ENCODE results near the gene PSEN2. TPM values are rescaled to one million over a fixed set of nuclear protein-coding genes. Genes with fewer than 3 reads are reported as not detected.
"Not testable (repeated sequence)": the region's sequence is repeated elsewhere in the genome, so short reads cannot be mapped to it uniquely, and the experiment has no call there.

PSEN2 gene
- total and polyA plus RNA-seq, 5 experiments from 2014 or later: 1.5 to 3.9 (median 3.7) TPM

DNA sequence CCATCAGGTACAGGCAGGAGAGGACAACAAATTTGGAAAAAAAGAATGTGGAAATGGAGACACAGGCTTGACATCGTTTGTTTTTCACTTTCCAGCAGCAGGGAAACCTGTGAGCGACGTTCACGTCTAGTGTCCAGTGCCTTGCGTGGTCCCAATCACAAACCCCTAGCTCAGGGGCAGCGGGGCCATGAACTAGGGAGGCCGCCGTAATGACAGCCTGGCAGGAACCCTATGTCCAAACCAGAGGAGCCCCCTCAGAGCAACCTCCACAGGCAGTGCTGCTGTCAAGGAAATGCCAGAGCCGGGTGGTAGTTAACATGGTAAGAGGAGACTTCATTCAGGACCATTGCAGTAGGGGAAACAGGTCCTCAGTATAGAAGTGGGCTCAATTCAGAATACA, 37.8 kb upstream of the PSEN2 start:
- no peak for ATAC-seq
- no peaks in the 10 kb centered on the region for H3K27me3 Mint-ChIP-seq
- H3K4me1 Mint-ChIP-seq: peaks cover under 1 to 7% (median 6%) of the 10 kb centered on the region in 4 donors
- POLR2A ChIA-PET: no interaction called here
- no peak for DNase-seq
- no peak overlapping the region for H3K27ac Mint-ChIP-seq
- peaks cover 0 to 12% (median 2%) of the 10 kb centered on the region in 9 donors for H3K9me3 Mint-ChIP-seq
- no peaks in the 10 kb centered on the region for H3K36me3 Mint-ChIP-seq
- no peak overlapping the region for H3K4me3 Mint-ChIP-seq

GRCh38 chr1:226834179-226834578, 36.2 kb upstream of the PSEN2 start:
- POLR2A ChIA-PET, H3K4me3 Mint-ChIP-seq, ATAC-seq, DNase-seq, H3K27me3 Mint-ChIP-seq, H3K36me3 Mint-ChIP-seq, H3K4me1 Mint-ChIP-seq: not testable (repeated sequence)
- Mint-ChIP-seq H3K27ac (peak overlapping the region in 1 of 10 donors; percentile 15), H3K9me3 (peaks cover 0 to 12% (median 2%) of the 10 kb centered on the region in 9 donors)

GRCh38 chr1:226835396-226835795, 35.0 kb upstream of the PSEN2 start:
- H3K27me3 Mint-ChIP-seq, DNase-seq, H3K4me3 Mint-ChIP-seq, H3K36me3 Mint-ChIP-seq, H3K4me1 Mint-ChIP-seq, H3K27ac Mint-ChIP-seq, ATAC-seq, POLR2A ChIA-PET: not testable (repeated sequence)
- H3K9me3 Mint-ChIP-seq: peaks cover 0 to 12% (median 2%) of the 10 kb centered on the region in 9 donors

DNA sequence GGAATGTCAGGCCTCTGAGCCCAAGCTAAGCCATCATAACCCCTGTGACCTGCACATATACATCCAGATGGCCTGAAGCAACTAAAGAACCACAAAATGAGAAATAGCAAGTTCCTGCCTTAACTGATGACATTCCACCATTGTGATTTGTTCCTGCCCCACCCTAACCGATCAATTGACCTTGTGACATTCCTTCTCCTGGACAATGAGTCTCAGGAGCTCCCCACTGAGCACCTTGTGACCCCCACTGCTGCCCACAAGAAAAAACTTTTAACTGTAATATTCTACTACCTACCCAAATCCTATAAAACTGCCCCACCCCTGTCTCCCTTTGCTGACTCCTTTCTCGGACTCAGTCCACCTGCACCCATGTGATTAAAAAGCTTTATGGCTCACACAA, 32.5 kb upstream of the PSEN2 start:
- H3K9me3 Mint-ChIP-seq: peaks cover 0 to 12% (median 0%) of the 10 kb centered on the region in 9 donors
- H3K4me3 Mint-ChIP-seq, H3K4me1 Mint-ChIP-seq, H3K36me3 Mint-ChIP-seq, ATAC-seq, DNase-seq, H3K27me3 Mint-ChIP-seq, POLR2A ChIA-PET: not testable (repeated sequence)
- peak overlapping the region in 1 of 10 donors; percentile 41 for H3K27ac Mint-ChIP-seq

DNA sequence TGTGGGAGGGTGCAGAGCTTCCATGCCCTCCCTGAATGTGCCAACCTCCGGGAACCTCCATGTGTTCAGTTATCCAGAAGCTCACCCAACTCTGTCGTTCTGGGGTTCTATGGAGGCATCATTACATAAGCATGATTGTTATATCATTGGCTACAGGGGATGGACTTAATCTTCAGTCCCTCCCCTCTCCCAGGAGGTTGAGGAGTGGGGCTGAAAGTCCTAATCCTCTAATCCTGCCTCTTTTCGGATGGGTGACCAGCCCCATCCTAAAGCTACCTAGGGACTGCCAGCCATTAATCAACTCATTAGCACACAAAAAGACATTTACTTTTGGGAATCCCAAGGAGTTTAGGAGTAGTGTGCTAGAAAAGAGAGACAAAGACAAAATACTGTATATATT, 32.0 kb upstream of the PSEN2 start:
- H3K27me3 Mint-ChIP-seq: no peaks in the 10 kb centered on the region
- H3K4me3 Mint-ChIP-seq: no peak overlapping the region
- H3K27ac Mint-ChIP-seq: peak overlapping the region in 1 of 10 donors; percentile 41
- DNase-seq: no peak
- no peaks in the 10 kb centered on the region for H3K36me3 Mint-ChIP-seq
- H3K9me3 Mint-ChIP-seq: peaks cover 0 to 12% (median 0%) of the 10 kb centered on the region in 9 donors
- no peak for ATAC-seq
- H3K4me1 Mint-ChIP-seq: no peaks in the 10 kb centered on the region
- POLR2A ChIA-PET: interaction anchor here (0.5 kb wide), 1 partner anchor 11 kb away, joined by 6 read pairs; no protein-coding TSS in a partner anchor

DNA sequence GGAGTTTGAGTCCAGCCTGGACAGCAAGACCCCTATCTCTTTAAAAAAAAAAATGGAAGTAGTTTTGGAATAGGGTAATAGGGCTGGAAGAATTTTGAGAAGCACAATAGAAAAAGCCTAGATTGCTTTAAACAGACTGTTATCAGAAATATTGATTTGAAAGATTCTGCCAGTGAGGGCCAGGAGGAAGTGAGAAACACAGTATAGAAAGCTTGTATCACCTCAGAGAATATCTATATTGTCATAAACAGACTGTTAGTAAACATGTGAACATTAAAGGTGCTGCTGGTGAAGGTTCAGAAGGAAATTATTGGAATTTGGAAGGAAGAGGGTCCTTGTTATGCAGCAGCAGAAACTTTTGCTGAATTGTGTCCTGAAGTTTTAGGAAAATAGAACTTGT, 24.8 kb upstream of the PSEN2 start:
- DNase-seq: no peak
- H3K27ac Mint-ChIP-seq: peak overlapping the region in 1 of 10 donors; percentile 13
- H3K4me1 Mint-ChIP-seq: peaks cover 4 to 8% (median 6%) of the 10 kb centered on the region in 4 donors
- no peaks in the 10 kb centered on the region for H3K9me3 Mint-ChIP-seq
- no peaks in the 10 kb centered on the region for H3K36me3 Mint-ChIP-seq
- POLR2A ChIA-PET: interaction anchor here (0.7 kb wide), 1 partner anchor 119 kb away, joined by 3 read pairs; no protein-coding TSS in a partner anchor
- ATAC-seq: no peak
- no peak overlapping the region for H3K4me3 Mint-ChIP-seq
- H3K27me3 Mint-ChIP-seq: peaks cover 0 to 4% (median 0%) of the 10 kb centered on the region in 5 donors

GRCh38 chr1:226846786-226847185, 23.6 kb upstream of the PSEN2 start:
- Mint-ChIP-seq H3K4me1 (peaks cover 4 to 8% (median 6%) of the 10 kb centered on the region in 4 donors), H3K9me3 (no peaks in the 10 kb centered on the region), H3K27ac (no peak overlapping the region), H3K36me3 (no peaks in the 10 kb centered on the region), H3K27me3 (peaks cover 0 to 4% (median 0%) of the 10 kb centered on the region in 5 donors), H3K4me3 (no peak overlapping the region)
- no peak for DNase-seq
- POLR2A ChIA-PET: no interaction called here
- ATAC-seq: no peak

- DNase-seq, H3K27me3 Mint-ChIP-seq, H3K36me3 Mint-ChIP-seq, POLR2A ChIA-PET, H3K4me1 Mint-ChIP-seq, H3K4me3 Mint-ChIP-seq, H3K27ac Mint-ChIP-seq, H3K9me3 Mint-ChIP-seq, ATAC-seq: not testable (repeated sequence)
Measured at GRCh38 chr1:226854548-226854947, 15.9 kb upstream of the PSEN2 start.

GRCh38 chr1:226862890-226863289, 7.5 kb upstream of the PSEN2 start:
- peaks cover 0 to 3% (median 2%) of the 10 kb centered on the region in 5 donors for H3K27me3 Mint-ChIP-seq
- H3K4me1 Mint-ChIP-seq: peaks cover 0 to 9% (median under 1%) of the 10 kb centered on the region in 4 donors
- POLR2A ChIA-PET: no interaction called here
- H3K4me3 Mint-ChIP-seq: no peak overlapping the region
- H3K27ac Mint-ChIP-seq: no peak overlapping the region
- H3K36me3 Mint-ChIP-seq: no peaks in the 10 kb centered on the region
- no peak for ATAC-seq
- DNase-seq: no peak
- H3K9me3 Mint-ChIP-seq: no peaks in the 10 kb centered on the region

DNA sequence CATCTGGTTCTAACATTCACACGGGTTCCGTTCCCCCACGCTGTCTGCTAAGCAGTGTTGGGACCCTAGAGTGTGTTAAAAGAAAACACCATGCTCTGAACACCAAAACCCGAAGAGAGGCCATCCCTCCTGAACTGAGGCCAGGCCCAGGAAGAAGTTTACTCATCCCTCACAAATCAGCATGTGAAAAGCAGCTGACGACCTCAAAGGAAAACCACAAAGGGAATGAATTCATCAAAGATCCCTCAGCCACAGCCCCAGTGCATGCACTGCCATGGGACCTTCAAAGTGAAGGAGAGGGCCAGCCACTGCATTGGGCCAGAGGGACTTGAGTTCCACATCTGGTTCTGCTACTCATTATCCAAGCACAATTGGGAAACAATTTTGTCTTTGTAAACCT, 7.0 kb upstream of the PSEN2 start:
- H3K4me1 Mint-ChIP-seq: peaks cover 0 to 9% (median under 1%) of the 10 kb centered on the region in 4 donors

GRCh38 chr1:226864311-226864710, 6.1 kb upstream of the PSEN2 start:
- DNase-seq (no peak), ATAC-seq (no peak)
- H3K36me3 Mint-ChIP-seq: no peaks in the 10 kb centered on the region
- H3K4me1 Mint-ChIP-seq: peaks cover 0 to 9% (median under 1%) of the 10 kb centered on the region in 4 donors
- POLR2A ChIA-PET: interaction anchor here (0.8 kb wide), 1 partner anchor 48 kb away, joined by 3 read pairs; no protein-coding TSS in a partner anchor
- no peak overlapping the region for H3K4me3 Mint-ChIP-seq
- H3K9me3 Mint-ChIP-seq: no peaks in the 10 kb centered on the region
- peaks cover under 1 to 5% (median 2%) of the 10 kb centered on the region in 5 donors for H3K27me3 Mint-ChIP-seq
- no peak overlapping the region for H3K27ac Mint-ChIP-seq

More for the DNA sequence above, 7.0 kb upstream of the PSEN2 start:
- Mint-ChIP-seq H3K27ac (no peak overlapping the region), H3K36me3 (no peaks in the 10 kb centered on the region), H3K9me3 (no peaks in the 10 kb centered on the region), H3K27me3 (peaks cover 0 to 3% (median 2%) of the 10 kb centered on the region in 5 donors), H3K4me3 (no peak overlapping the region)
- DNase-seq (no peak), ATAC-seq (no peak)
- POLR2A ChIA-PET: no interaction called here

- ATAC-seq (no peak), DNase-seq (no peak)
- peaks cover 2 to 8% (median 7%) of the 10 kb centered on the region in 5 donors for H3K27me3 Mint-ChIP-seq
- POLR2A ChIA-PET: no interaction called here
- no peaks in the 10 kb centered on the region for H3K36me3 Mint-ChIP-seq
- no peak overlapping the region for H3K27ac Mint-ChIP-seq
- H3K4me1 Mint-ChIP-seq: peaks cover 0 to 16% (median 6%) of the 10 kb centered on the region in 4 donors
- H3K4me3 Mint-ChIP-seq: no peak overlapping the region
- H3K9me3 Mint-ChIP-seq: no peaks in the 10 kb centered on the region
Measured at GRCh38 chr1:226865590-226865989, 4.8 kb upstream of the PSEN2 start.

GRCh38 chr1:226867461-226868054, 2.9 kb upstream of the PSEN2 start:
- Mint-ChIP-seq H3K27me3 (peaks cover 2 to 8% (median 7%) of the 10 kb centered on the region in 5 donors), H3K4me1 (peaks cover 3 to 26% (median 14%) of the 10 kb centered on the region in 4 donors), H3K4me3 (peak overlapping the region in 1 of 10 donors; percentile 14), H3K36me3 (no peaks in the 10 kb centered on the region), H3K27ac (peak overlapping the region in 1 of 10 donors; percentile 29), H3K9me3 (no peaks in the 10 kb centered on the region)
- POLR2A ChIA-PET: no interaction called here
- DNase-seq (no peak), ATAC-seq (no peak)
